Measurements from ENCODE around the gene GREB1. TPM values are rescaled to one million over a fixed set of nuclear protein-coding genes. Genes with fewer than 3 reads are reported as not detected.
A peak's percentile ranks its signal among the peaks of the same experiment; 100 is the strongest.

The GREB1 gene
- total and polyA plus RNA-seq, 2 of the 13 experiments (the other 11 are each of a cell fraction or from before 2014, with no cell fraction given): 31.3 to 61.2 TPM

DNA sequence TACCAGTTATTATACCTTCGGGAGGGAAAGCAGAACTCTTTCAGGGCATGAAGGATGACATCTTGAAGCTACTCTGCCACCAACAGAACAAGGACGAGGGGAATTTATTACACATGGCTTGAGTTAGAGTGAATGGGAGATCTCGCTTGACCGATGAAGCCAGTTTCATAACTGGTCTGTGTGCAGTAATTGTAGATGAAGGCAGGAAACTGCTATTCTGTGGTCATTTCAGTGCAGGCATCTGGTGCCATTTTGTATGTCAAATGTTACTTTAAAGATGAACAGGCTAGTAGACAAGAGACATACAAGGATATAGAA, 20.5 kb downstream of the GREB1 start:
- Histone ChIP-seq H3K4me3 (replicated peaks in 1 of 3; ENCODE audit: insufficient read depth in 1 of 3, low read depth in 2 of 3, low read length in 3 of 3) (no peak overlapping the region), H3K9ac (ENCODE audit: insufficient read depth, low read depth, low read length) (no peak overlapping the region), H3K4me1 (ENCODE audit: insufficient read depth, low read length) (peaks cover 64% of the 10 kb centered on the region), H3K36me3 (replicated peaks in 1 of 2; ENCODE audit: control insufficient read depth in 1 of 2, insufficient read depth in 2 of 2, low read length in 2 of 2) (peaks cover 21 to 76% of the 10 kb centered on the region in 2 experiments), H2AFZ (ENCODE audit: low read length) (no peak overlapping the region), H3K27ac (ENCODE audit: extremely low read length, insufficient read depth, low read length) (peak overlapping the region; percentile 8), H3K79me2 (ENCODE audit: insufficient read depth, low read length) (peaks cover 98% of the 10 kb centered on the region), H3K27me3 (ENCODE audit: control insufficient read depth in 1 of 2, insufficient read depth in 2 of 2, low read length in 2 of 2) (no peaks in the 10 kb centered on the region), H3K4me2 (ENCODE audit: low read depth, low read length) (no peak overlapping the region), H3K9me3 (ENCODE audit: low read length) (no peaks in the 10 kb centered on the region), H4K20me1 (ENCODE audit: insufficient read depth, low read length) (peaks cover 48% of the 10 kb centered on the region)
- intact Hi-C loops (cut with micrococcal nuclease; ENCODE audit: unreplicated experiment): no loop called here
- TF ChIP-seq MAZ (IDR thresholded peaks at IDR 0.05; ENCODE audit: borderline replicate concordance, low read depth, low read length) (no peak), MAZ (CRISPR knock-in tag; IDR thresholded peaks at IDR 0.05; ENCODE audit: low read depth) (no peak), ZNF496 (CRISPR knock-in tag; IDR thresholded peaks at IDR 0.05; ENCODE audit: insufficient replicate concordance) (no peak), RBM22 (optimal IDR thresholded peaks at IDR 0.05; ENCODE audit: low read length) (peak; percentile 52), FOXC1 (CRISPR knock-in tag; IDR thresholded peaks at IDR 0.05; ENCODE audit: borderline replicate concordance) (no peak), NCOR1 (IDR thresholded peaks at IDR 0.05; ENCODE audit: borderline replicate concordance, low read length) (no peak)
- in situ Hi-C loops (cut with HindIII; ENCODE audit: extremely low pct_ligation_motif_present, low pct_unique_long_range_greater_than_20kb): no loop called here
- no peak for ATAC-seq
- no peak for FAIRE-seq
- ChIA-PET POLR2A (interaction anchor here (0.6 kb wide), 1 partner anchor 15 kb away, joined by 3 read pairs; no protein-coding TSS in a partner anchor), CTCF (ENCODE audit: low intra/inter-chr PET ratio, low total read pairs) (no interaction called here)
- DNase-seq (ENCODE audit: low spot score): no peak
- WGBS (ENCODE audit: low lambda C conversion rate): 97% methylated on average over 4 of the region's 4 CpGs
- BruUV-seq (replicated peaks): no TSS peak

DNA sequence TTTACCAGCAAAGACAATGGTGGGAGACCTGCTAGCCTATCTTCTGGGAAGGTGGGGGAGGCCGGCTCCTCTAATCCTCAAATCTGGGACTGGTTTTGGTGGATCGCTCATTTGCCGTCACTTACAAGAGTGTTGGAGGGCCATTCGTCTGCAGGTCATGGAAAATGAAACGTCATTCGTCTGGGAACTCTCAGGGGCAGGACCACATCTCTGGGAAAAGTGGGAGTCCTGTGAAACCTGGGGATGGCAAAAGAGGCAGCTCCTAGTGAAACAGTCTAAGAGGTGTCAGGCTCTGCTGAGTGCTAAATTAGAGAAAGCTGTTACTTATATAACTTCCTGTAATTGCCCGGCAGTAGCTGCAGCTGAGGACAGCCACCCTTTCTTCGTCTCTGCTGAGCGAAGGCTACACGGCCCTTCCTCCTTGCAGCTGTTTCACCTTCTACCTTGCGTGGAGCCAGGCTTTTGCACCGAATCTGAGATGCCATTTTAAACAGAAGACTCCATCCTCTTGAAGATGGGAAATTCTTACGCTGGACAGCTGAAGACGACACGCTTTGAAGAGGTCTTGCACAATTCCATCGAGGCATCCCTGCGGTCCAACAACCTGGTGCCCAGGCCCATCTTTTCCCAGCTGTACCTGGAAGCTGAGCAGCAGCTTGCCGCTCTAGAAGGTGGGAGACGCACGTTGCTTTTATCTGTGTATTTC, 22.4 kb downstream of the GREB1 start:
- peaks cover 42% of the 10 kb centered on the region for H4K20me1 ChIP-seq (ENCODE audit: insufficient read depth, low read length)
- H3K27ac ChIP-seq (ENCODE audit: extremely low read length, insufficient read depth, low read length): no peak overlapping the region
- WGBS (ENCODE audit: low lambda C conversion rate): 96% methylated on average over 20 of the region's 20 CpGs
- no peaks in the 10 kb centered on the region for H3K9me3 ChIP-seq (ENCODE audit: low read length)
- BruUV-seq (replicated peaks): no TSS peak
- POLR2A ChIA-PET: no interaction called here
- CTCF ChIA-PET (ENCODE audit: low intra/inter-chr PET ratio, low total read pairs): no interaction called here
- H3K36me3 ChIP-seq (replicated peaks in 1 of 2; ENCODE audit: control insufficient read depth in 1 of 2, insufficient read depth in 2 of 2, low read length in 2 of 2): peaks cover 28 to 84% of the 10 kb centered on the region in 2 experiments
- H2AFZ ChIP-seq (ENCODE audit: low read length): no peak overlapping the region
- no peaks in the 10 kb centered on the region for H3K27me3 ChIP-seq (ENCODE audit: control insufficient read depth in 1 of 2, insufficient read depth in 2 of 2, low read length in 2 of 2)
- peaks cover 49% of the 10 kb centered on the region for H3K4me1 ChIP-seq (ENCODE audit: insufficient read depth, low read length)
- in situ Hi-C loops (cut with HindIII; ENCODE audit: extremely low pct_ligation_motif_present, low pct_unique_long_range_greater_than_20kb): no loop called here
- no peak overlapping the region for H3K4me2 ChIP-seq (ENCODE audit: low read depth, low read length)
- DNase-seq (ENCODE audit: low spot score) (no peak), ATAC-seq (no peak), FAIRE-seq (no peak)
- intact Hi-C loops (cut with micrococcal nuclease; ENCODE audit: unreplicated experiment): no loop called here
- no peak overlapping the region for H3K9ac ChIP-seq (ENCODE audit: insufficient read depth, low read depth, low read length)
- no peak overlapping the region for H3K4me3 ChIP-seq (replicated peaks in 1 of 3; ENCODE audit: insufficient read depth in 1 of 3, low read depth in 2 of 3, low read length in 3 of 3)
- peaks cover 94% of the 10 kb centered on the region for H3K79me2 ChIP-seq (ENCODE audit: insufficient read depth, low read length)
- TF ChIP-seq, protein P1, sequence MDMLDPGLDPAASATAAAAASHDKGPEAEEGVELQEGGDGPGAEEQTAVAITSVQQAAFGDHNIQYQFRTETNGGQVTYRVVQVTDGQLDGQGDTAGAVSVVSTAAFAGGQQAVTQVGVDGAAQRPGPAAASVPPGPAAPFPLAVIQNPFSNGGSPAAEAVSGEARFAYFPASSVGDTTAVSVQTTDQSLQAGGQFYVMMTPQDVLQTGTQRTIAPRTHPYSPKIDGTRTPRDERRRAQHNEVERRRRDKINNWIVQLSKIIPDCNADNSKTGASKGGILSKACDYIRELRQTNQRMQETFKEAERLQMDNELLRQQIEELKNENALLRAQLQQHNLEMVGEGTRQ (IDR thresholded peaks at IDR 0.05; ENCODE audit: low read depth, low read length): no peak
- TF ChIP-seq, protein P1 (CRISPR knock-in tag; IDR thresholded peaks at IDR 0.05; ENCODE audit: borderline replicate concordance): no peak
- TF ChIP-seq RBM22 (optimal IDR thresholded peaks at IDR 0.05; ENCODE audit: low read length): peak; percentile 56
- TF ChIP-seq, protein P2, sequence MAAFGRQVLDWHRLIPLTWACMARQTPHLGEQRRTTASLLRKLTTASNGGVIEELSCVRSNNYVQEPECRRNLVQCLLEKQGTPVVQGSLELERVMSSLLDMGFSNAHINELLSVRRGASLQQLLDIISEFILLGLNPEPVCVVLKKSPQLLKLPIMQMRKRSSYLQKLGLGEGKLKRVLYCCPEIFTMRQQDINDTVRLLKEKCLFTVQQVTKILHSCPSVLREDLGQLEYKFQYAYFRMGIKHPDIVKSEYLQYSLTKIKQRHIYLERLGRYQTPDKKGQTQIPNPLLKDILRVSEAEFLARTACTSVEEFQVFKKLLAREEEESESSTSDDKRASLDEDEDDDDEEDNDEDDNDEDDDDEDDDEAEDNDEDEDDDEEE (CRISPR knock-in tag; IDR thresholded peaks at IDR 0.05): 0 out of 2 replicates have a peak, but pooled peaks have one; percentile 29
- TF ChIP-seq, protein P3, sequence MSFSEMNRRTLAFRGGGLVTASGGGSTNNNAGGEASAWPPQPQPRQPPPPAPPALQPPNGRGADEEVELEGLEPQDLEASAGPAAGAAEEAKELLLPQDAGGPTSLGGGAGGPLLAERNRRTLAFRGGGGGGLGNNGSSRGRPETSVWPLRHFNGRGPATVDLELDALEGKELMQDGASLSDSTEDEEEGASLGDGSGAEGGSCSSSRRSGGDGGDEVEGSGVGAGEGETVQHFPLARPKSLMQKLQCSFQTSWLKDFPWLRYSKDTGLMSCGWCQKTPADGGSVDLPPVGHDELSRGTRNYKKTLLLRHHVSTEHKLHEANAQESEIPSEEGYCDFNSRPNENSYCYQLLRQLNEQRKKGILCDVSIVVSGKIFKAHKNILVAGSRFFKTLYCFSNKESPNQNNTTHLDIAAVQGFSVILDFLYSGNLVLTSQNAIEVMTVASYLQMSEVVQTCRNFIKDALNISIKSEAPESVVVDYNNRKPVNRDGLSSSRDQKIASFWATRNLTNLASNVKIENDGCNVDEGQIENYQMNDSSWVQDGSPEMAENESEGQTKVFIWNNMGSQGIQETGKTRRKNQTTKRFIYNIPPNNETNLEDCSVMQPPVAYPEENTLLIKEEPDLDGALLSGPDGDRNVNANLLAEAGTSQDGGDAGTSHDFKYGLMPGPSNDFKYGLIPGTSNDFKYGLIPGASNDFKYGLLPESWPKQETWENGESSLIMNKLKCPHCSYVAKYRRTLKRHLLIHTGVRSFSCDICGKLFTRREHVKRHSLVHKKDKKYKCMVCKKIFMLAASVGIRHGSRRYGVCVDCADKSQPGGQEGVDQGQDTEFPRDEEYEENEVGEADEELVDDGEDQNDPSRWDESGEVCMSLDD (CRISPR knock-in tag; IDR thresholded peaks at IDR 0.05; ENCODE audit: borderline replicate concordance): no peak
- 0 out of 2 replicates have a peak, but pooled peaks have one; percentile 3 for TF ChIP-seq CEBPG (CRISPR knock-in tag; IDR thresholded peaks at IDR 0.05)
- TF ChIP-seq POLR2G (IDR thresholded peaks at IDR 0.05; ENCODE audit: low read depth, low read length): 0 out of 2 replicates have a peak, but pooled peaks have one; percentile 27

All from HepG2 (cell line).